ELR (cell line): ENCODE measurements around the gene JKAMP.

Experiments used
- DNase-seq: peaks from one replicate; pipeline ENCODE4 v3.0.0-alpha.2; 2015; ENCODE audit warnings: low read depth

Gene JKAMP

DNA sequence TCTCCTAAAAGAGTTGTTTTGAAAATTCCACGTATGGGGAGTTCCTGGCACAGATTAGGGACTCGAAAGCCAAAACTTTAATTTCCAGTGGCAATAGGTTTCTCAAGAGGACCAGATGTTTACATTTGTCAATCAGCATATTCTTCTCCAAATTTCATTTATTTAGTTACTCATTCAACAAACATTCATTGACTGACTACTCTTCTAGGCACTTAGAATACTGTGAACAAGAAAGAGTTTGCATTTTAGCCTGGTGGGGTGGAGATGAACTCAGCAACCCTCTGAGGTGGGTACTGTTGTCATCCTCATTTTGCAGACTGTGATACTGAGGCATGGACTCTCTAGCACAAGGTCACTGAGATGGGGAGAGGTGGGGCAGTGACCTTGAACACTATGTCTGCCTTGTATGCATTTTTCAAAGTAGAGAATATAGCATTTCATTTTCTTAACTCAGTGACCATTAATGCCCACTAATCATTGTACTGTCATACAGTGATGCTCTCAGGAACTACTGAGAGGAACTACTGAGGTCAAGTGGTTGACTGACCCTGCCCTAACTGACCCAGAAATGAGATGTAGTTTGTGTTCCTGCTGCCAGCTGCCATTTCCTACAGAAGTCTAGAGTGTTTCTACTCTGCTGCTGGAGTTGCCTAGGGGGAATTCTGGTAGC, 2.3 kb upstream of the JKAMP start:
- peak; percentile 66 for DNase-seq

DNA sequence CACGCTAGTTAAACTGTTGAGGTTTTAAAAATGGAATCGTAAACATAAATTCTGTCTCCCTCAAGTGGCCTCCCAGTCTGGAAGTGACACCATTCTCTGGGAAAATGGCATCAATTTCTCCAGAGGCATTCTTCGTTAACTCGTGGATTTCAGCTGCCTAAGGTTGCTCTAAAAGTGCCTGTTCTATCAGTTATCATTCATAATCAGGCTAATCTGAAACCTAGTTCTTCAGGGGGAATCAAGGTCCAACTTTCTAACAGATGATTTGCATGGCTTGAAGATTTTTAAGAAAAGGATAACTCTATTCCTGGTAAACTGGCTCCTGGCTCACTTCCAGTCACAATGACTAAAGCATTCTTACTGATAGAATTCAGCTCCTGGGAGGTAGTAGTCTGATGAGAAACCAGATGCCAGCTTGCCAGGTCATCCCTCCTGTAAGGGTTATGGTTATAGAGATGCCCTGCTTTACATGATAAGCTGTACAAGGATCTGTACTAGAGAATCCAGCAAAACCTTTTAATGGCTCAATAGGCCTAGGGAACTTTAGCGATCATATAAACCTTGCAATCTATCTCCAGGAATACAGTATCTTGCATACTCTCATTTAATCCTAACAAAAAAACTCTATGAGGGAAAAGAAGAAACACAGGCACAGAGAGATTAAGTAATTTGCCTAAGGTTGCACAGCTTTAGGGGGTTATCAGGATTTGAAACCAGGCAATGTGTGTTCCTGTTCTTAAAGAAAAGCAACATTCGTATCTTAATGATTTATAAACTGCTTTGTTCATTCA, 1.6 kb upstream of the JKAMP start:
- DNase-seq, result peak; percentile 98

- peak; percentile 89 for DNase-seq
Measured at GRCh38 chr14:59483363-59483762, 954 bp upstream of the JKAMP start.

- peak; percentile 43 for DNase-seq
Measured at GRCh38 chr14:59484639-59485175, 390 bp downstream of the JKAMP start.

- no peak for DNase-seq
Measured at GRCh38 chr14:59490756-59491155, 6.4 kb downstream of the JKAMP start.

GRCh38 chr14:59492384-59492783, 8.1 kb downstream of the JKAMP start:
- no peak for DNase-seq

GRCh38 chr14:59500732-59501131, 16.4 kb downstream of the JKAMP start:
- no peak for DNase-seq

GRCh38 chr14:59503256-59503655, 18.9 kb downstream of the JKAMP start:
- no peak for DNase-seq

GRCh38 chr14:59507063-59507751, 22.9 kb downstream of the JKAMP start:
- DNase-seq, result peak; percentile 63

- DNase-seq, result peak; percentile 5
Measured at GRCh38 chr14:59507752-59508103, 23.4 kb downstream of the JKAMP start.

- no peak for DNase-seq
Measured at GRCh38 chr14:59509101-59509500, 24.8 kb downstream of the JKAMP start.

GRCh38 chr14:59510001-59510400, 25.7 kb downstream of the JKAMP start:
- DNase-seq, result peak; percentile 23

DNA sequence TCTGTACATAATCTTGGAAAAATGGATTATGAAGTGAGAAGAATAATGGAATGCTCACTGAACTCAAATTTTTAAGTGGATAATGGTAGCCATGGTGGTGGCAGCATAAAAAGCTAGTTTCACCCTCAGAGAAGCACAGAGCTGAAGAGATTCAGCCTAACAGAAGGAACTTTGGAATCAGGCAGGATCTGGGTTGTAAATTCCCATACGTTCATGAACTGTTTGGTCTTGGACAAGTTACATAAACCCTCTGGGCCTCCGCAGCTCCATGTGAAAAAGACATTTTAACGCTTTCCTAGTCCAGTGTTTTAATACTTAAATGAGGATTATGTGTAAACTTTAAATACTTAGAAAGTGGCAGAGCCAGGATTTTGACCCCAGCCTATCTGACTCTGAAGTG, 26.6 kb downstream of the JKAMP start:
- DNase-seq, result no peak

GRCh38 chr14:59511916-59512575, 27.7 kb downstream of the JKAMP start:
- peak; percentile 21 for DNase-seq

- no peak for DNase-seq
Measured at GRCh38 chr14:59520224-59520623, 35.9 kb downstream of the JKAMP start.

GRCh38 chr14:59529189-59529588, 44.9 kb downstream of the JKAMP start:
- DNase-seq, result no peak

- no peak for DNase-seq
Measured at GRCh38 chr14:59530349-59530748, 46.0 kb downstream of the JKAMP start.

- no peak for DNase-seq
Measured at GRCh38 chr14:59532419-59532818, 48.1 kb downstream of the JKAMP start.

- DNase-seq, result peak; percentile 28
Measured at GRCh38 chr14:59534361-59534987, 50.2 kb downstream of the JKAMP start.

- DNase-seq, result no peak
Measured at GRCh38 chr14:59537476-59537875, 53.2 kb downstream of the JKAMP start.

DNA sequence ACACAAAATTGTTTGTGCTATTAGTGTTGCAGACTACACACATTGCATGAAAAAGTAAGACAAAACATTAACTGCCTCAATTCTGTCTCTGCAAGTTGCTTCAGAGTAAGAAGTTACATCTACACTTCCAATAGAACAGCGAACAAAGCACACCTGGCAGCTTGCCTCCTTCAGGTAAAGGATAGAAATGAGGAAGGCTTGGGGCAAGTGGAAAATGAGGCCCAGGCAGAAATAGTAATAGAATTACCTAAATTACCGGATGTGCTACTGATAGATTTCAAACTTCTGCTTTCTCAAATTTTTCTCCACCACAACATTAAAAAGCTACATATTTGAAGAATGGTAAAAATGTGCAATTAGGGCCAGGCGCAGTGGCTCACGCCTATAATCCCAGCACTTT, 54.6 kb downstream of the JKAMP start:
- no peak for DNase-seq

DNA sequence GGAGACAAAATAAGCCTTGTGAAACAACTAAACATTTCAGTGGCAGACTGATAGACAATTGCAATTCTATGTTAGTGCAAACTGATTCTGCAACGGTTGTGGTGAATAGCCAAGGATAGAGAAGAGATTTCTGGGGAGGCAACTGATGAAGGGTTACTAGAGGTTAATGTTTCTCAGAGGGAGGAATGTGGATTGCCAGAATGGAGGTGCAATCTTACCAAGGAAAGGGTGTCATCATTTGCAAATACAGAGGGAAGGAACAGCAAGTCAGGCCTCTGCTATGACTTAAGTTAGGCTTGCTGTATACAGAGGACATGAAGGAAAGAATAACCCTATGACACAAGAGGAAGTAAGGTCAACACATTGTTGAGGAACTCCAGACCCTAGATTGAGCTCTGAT, 56.5 kb downstream of the JKAMP start:
- DNase-seq, result no peak
